NOMO-1 treated with DMSO at 0.1 percent for 48 hours (cell line): ENCODE measurements around the gene CBL.
"Not testable (repeated sequence)": the region's sequence is repeated elsewhere in the genome, so short reads cannot be mapped to it uniquely, and the experiment has no call there.

Experiments
- DNase-seq: peaks from one replicate; lab custom pipeline; 2025; ENCODE audit not compliant: unreplicated experiment; lab: John Stamatoyannopoulos, UW

CBL gene

GRCh38 chr11:119205574-119206510 lies at the start of gene CBL:
TSS of gene CBL (plus strand) at chr11:119206339. CDS start at chr11:119206418, 79 bp downstream.
- DNase-seq, result peak; percentile 79

GRCh38 chr11:119156496-119156895 lies 49.6 kb upstream of the CBL start:
- no peak for DNase-seq

GRCh38 chr11:119157063-119157462 lies 49.1 kb upstream of the CBL start:
- no peak for DNase-seq

- no peak for DNase-seq
Measured at GRCh38 chr11:119158467-119158866, 47.7 kb upstream of the CBL start.

GRCh38 chr11:119160151-119160550 lies 46.0 kb upstream of the CBL start:
- DNase-seq, result no peak

- DNase-seq, result no peak
Measured at GRCh38 chr11:119161871-119162270, 44.3 kb upstream of the CBL start.

GRCh38 chr11:119166368-119167076 lies 39.6 kb upstream of the CBL start:
- DNase-seq, result no peak

- DNase-seq, result not testable (repeated sequence)
Measured at GRCh38 chr11:119167077-119167458, 39.1 kb upstream of the CBL start.

GRCh38 chr11:119167933-119168332 lies 38.2 kb upstream of the CBL start:
- no peak for DNase-seq

GRCh38 chr11:119168471-119169281 lies 37.5 kb upstream of the CBL start, which contains the start of gene NLRX1:
TSS of gene NLRX1 (plus strand) at chr11:119168725. CDS start at chr11:119171404, 2,679 bp downstream.
- DNase-seq, result peak; percentile 74

GRCh38 chr11:119169282-119169719 lies 36.8 kb upstream of the CBL start:
- no peak for DNase-seq

- DNase-seq, result no peak
Measured at GRCh38 chr11:119172513-119172912, 33.6 kb upstream of the CBL start.

GRCh38 chr11:119173453-119173852 lies 32.7 kb upstream of the CBL start:
- no peak for DNase-seq

- DNase-seq, result no peak
Measured at GRCh38 chr11:119175493-119176077, 30.6 kb upstream of the CBL start.

GRCh38 chr11:119178166-119178680 lies 27.9 kb upstream of the CBL start:
- DNase-seq, result no peak

GRCh38 chr11:119179342-119179741 lies 26.8 kb upstream of the CBL start:
- no peak for DNase-seq

GRCh38 chr11:119179983-119180382 lies 26.2 kb upstream of the CBL start:
- DNase-seq, result no peak

- no peak for DNase-seq
Measured at GRCh38 chr11:119180729-119181676, 25.1 kb upstream of the CBL start.

GRCh38 chr11:119181677-119182412 lies 24.3 kb upstream of the CBL start:
- DNase-seq, result no peak
